ENCODE results near the gene PPP1R9B. TPM values are rescaled to one million over a fixed set of nuclear protein-coding genes. Genes with fewer than 3 reads are reported as not detected.

Gene PPP1R9B
- total RNA-seq, 1 donor from 2014 or later = 51.5 TPM

- Mint-ChIP-seq H3K4me3 (peak overlapping the region; percentile 88), H3K9me3 (no peaks in the 10 kb centered on the region), H3K27me3 (no peaks in the 10 kb centered on the region), H3K27ac (no peak overlapping the region), H3K4me1 (ENCODE audit: unreplicated experiment) (peaks cover 23% of the 10 kb centered on the region), H3K36me3 (no peaks in the 10 kb centered on the region)
- no peak for DNase-seq (ENCODE audit: extremely low spot score, unreplicated experiment)
- TF ChIP-seq CTCF (conservative IDR thresholded peaks at IDR 0.05) = peak; percentile 21
These were observed 792 bp downstream of the PPP1R9B start for GRCh38 chr17:50149417-50150353.

- Mint-ChIP-seq H3K9me3 (no peaks in the 10 kb centered on the region), H3K4me3 (peak overlapping the region; percentile 88), H3K36me3 (peaks cover 6% of the 10 kb centered on the region), H3K27me3 (no peaks in the 10 kb centered on the region), H3K27ac (no peak overlapping the region), H3K4me1 (ENCODE audit: unreplicated experiment) (peaks cover 23% of the 10 kb centered on the region)
- no peak for TF ChIP-seq CTCF (conservative IDR thresholded peaks at IDR 0.05)
- no peak for DNase-seq (ENCODE audit: extremely low spot score, unreplicated experiment)
These were observed 1.4 kb downstream of the PPP1R9B start for GRCh38 chr17:50149091-50149416.

- Mint-ChIP-seq H3K27ac (peak overlapping the region; percentile 87), H3K9me3 (no peaks in the 10 kb centered on the region), H3K36me3 (peaks cover 6% of the 10 kb centered on the region), H3K4me1 (ENCODE audit: unreplicated experiment) (peaks cover 23% of the 10 kb centered on the region), H3K27me3 (no peaks in the 10 kb centered on the region), H3K4me3 (peak overlapping the region; percentile 88)
- DNase-seq (ENCODE audit: extremely low spot score, unreplicated experiment) = no peak
- TF ChIP-seq CTCF (conservative IDR thresholded peaks at IDR 0.05) = no peak
These were observed 2.0 kb downstream of the PPP1R9B start for GRCh38 chr17:50148226-50149090.

GRCh38 chr17:50147841-50148225 is 2.6 kb downstream of the PPP1R9B start:
- H3K36me3 Mint-ChIP-seq = peaks cover 9% of the 10 kb centered on the region
- no peaks in the 10 kb centered on the region for H3K27me3 Mint-ChIP-seq
- DNase-seq (ENCODE audit: extremely low spot score, unreplicated experiment) = no peak
- H3K4me1 Mint-ChIP-seq (ENCODE audit: unreplicated experiment) = peaks cover 26% of the 10 kb centered on the region
- H3K9me3 Mint-ChIP-seq = no peaks in the 10 kb centered on the region
- no peak for TF ChIP-seq CTCF (conservative IDR thresholded peaks at IDR 0.05)
- H3K27ac Mint-ChIP-seq = peak overlapping the region; percentile 59
- H3K4me3 Mint-ChIP-seq = peak overlapping the region; percentile 88

- Mint-ChIP-seq H3K36me3 (peaks cover 14% of the 10 kb centered on the region), H3K27me3 (no peaks in the 10 kb centered on the region), H3K4me1 (ENCODE audit: unreplicated experiment) (peaks cover 26% of the 10 kb centered on the region), H3K27ac (peak overlapping the region; percentile 59), H3K9me3 (no peaks in the 10 kb centered on the region), H3K4me3 (peak overlapping the region; percentile 88)
- TF ChIP-seq CTCF (conservative IDR thresholded peaks at IDR 0.05) = no peak
- no peak for DNase-seq (ENCODE audit: extremely low spot score, unreplicated experiment)
These were observed 3.4 kb downstream of the PPP1R9B start for GRCh38 chr17:50146927-50147665.

Measured in type B pancreatic cell (in vitro differentiated cells).